Activated CD8-positive, alpha-beta memory T cell treated with anti-CD3 and anti-CD28 coated beads, Interleukin-2, amount 50 U/mL, for 24 hours (primary cell): ENCODE results near the gene ILKAP.

Source experiments
- DNase-seq: peaks from one replicate; pipeline ENCODE4 v3.0.0-alpha.2; 2020; ENCODE audit errors: extremely low read depth

The ILKAP gene

DNA sequence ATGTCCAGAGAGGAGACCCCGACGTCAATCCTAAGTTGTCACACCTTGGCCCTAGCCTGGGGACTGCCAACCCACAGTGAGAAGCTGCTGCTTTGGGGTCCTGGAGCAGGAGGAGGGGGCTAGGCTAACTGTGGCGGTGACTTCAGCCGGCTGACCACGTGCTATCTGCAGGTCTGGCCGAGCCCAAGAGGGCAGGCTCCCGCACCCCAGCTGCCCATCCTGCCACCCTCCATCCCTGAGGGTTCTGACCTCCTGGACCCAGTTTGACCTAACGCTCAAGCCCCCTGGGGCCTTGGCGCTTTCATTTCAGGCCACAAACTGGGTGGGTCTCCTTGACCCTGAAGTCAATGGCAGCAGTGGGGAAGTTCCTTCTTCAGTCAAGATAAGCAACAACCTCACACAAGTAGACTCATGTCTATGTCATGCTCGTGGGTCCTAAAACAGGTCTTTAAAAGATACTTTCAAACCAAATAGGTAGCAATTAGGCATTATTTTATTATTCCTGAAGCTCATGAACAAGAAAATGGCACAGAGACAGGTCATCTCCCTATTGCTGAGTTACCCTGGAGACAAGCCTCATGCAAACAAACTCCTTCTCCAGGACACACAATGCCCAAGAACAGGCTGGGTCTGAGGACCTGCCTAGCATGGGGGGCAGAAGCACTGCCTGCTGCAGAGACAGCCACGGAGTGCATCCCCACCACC, 34.1 kb upstream of the ILKAP start:
- no peak for DNase-seq

DNA sequence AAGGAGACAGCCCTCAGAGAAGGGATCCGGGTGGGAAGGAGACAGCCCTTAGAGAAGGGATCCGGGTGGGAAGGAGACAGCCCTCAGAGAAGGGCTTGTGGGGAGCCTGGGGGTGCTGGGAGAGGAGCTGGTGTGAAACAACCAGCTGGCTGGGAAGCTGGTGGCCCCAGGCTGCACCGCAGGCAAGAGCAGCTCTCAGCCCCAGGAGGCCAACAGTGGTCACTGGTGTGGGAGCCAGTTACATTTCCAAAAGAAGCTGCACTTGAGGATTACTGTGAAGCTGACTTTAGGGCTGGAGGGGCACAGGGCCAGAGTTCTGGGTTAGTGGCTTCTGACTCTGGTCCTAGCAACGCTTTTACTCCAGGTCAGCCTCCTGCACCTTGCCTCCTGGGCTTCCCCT, 33.1 kb upstream of the ILKAP start:
- DNase-seq: no peak

DNA sequence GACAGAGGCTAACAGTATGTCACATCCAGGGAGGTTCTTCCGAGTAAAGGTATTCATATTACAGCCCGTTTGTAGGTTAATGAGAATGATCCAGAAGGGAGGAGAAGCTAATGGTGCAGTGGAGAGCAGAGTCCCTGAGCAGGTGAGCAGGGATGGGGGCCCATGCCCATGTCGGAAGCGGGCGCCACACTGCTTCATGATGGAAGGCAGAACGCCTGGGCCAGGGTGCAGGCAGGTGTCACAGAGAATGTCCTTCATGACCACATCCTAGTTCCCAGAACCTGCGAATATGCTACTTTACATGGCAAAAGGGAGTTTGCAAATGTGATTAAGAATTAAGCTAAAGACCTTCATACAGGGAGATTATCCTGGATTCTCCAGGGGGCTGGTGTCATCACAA, 32.4 kb upstream of the ILKAP start:
- no peak for DNase-seq

DNA sequence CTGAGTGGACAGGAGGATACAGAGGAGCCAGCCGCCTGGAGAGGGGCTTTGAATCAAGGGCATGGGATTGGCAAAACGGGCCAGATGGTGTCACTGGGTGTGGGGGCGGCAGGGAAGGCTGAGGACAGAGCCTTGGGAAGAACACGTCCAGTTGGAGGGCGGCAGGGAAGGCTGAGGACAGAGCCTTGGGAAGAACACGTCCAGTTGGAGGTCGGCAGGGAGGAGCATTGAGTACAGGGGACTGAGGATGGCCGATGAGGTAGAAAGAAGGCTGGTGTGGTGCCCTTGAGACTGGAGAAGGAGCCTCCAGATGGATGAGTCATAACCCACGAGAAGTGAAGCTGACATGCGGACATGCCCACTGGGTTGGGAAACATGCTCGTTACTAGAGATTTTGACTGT, 31.8 kb upstream of the ILKAP start:
- no peak for DNase-seq

DNA sequence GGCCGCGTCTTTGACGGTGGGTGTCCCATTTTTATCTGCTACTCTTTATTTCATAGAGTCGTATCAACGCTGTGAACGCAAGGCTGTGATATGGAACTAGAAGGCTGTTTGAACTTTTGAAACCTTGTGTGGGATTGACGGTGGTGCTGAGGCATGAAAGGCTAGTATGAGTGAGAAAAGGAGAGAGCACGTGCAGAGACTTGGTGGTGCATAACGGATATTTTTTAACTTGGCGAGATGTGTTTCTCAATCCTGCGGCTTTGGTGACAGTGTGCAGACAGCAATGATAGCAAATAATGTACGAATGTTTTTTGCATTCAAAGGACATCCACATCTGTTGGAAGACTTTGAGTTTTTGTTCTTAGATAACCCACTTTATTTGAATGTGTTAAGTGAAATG, 30.1 kb upstream of the ILKAP start:
- no peak for DNase-seq

DNA sequence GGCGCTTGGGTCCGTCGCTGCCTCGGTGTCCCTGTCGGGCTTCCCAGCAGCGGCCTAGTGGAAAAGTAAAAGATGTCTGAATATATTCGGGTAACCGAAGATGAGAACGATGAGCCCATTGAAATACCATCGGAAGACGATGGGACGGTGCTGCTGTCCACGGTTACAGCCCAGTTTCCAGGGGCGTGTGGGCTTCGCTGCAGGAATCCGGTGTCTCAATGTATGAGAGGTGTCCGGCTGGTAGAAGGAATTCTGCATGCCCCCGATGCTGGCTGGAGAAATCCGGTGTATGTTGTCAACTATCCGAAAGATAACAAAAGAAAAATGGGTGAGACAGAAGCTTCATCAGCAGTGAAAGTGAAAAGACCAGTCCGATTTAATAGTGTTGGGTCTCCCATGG, 28.3 kb upstream of the ILKAP start:
- no peak for DNase-seq

DNA sequence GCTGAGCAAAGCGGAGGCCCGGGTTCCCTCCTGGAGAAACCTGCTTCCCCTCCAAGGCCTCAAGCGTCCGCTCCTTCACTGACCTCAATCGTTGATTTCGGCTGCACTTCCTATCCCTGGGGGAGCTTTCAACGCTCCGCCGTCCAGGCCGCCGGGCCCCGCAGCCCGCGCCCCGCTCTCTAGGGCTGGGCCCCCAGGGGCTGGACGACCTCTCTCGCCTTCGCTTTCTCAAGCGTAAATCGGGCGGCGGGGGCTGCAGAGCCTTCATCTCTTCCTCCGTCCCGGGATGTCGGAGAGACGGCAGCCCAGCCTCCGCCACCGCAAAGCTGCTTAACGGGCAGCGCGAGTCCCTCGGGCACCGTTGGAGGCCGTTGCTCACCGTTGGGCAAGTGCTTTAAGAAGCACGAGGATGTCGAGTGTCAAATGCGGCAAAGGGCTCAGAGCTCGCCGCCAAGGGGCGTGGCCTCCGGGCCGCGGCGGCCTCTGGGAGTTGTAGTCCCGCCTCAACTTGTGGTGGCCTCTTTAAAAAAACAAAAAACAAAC, 27.8 kb upstream of the ILKAP start:
- peak; percentile 47 for DNase-seq

DNA sequence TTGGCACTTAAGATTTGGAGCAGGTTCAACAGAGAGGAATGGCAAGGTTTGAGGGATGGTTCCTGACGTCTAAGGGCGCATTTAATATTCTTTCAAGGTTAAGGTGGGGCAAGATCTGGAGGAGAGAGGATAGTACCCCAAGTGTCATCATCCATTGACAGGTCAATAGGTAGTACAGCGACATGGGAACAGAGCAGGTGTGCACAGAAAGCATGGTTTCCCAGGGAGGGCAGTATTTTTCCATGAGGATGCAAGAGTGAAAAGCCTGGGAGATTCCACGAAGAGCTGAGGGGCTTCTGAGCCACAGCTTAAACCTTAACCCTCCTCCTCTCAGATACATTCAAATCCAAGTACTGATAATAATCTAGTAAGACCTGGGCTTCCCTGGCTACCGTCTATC, 27.2 kb upstream of the ILKAP start:
- DNase-seq: no peak

DNA sequence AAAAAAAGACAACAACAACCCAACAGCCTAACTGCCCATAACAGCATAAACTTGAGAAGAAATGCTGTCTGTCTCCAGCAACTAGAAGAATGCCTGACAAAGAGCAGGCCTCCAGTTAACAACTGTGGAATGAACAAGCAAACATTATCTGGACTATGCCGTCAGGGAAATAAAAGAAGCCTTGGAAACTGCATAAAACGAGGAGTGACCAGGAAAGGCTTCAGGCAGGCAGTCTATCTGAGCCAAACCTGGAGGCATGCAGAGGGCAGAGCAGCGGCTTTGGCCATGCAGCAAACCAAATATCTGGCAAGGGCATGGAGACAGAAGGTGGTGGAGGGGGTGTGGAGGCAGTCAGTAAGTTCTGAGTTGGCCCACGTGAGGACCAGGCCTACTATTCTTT, 25.2 kb upstream of the ILKAP start:
- no peak for DNase-seq

DNA sequence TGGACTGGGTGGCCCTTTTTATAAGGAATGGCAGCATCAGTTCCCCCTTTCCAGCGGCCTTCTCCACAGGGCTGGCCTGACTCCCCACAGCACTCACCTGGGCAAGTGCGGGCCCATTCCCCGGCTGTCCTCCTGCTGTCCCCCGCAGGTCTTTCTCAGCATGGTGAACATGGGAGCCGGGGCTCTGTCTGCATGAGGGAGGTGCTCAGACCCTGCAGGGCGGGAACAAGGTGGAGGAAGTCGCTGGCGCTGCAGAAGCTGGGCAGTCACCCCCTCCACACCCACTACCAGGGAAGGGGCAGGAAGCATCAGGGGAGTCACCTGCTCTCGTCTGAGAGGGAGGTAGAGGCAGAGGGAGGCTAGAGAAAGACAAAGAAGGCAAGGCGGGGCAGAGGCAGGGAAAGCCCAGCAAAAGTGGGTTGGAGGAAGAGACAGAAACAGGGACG, 24.1 kb upstream of the ILKAP start:
- no peak for DNase-seq

DNA sequence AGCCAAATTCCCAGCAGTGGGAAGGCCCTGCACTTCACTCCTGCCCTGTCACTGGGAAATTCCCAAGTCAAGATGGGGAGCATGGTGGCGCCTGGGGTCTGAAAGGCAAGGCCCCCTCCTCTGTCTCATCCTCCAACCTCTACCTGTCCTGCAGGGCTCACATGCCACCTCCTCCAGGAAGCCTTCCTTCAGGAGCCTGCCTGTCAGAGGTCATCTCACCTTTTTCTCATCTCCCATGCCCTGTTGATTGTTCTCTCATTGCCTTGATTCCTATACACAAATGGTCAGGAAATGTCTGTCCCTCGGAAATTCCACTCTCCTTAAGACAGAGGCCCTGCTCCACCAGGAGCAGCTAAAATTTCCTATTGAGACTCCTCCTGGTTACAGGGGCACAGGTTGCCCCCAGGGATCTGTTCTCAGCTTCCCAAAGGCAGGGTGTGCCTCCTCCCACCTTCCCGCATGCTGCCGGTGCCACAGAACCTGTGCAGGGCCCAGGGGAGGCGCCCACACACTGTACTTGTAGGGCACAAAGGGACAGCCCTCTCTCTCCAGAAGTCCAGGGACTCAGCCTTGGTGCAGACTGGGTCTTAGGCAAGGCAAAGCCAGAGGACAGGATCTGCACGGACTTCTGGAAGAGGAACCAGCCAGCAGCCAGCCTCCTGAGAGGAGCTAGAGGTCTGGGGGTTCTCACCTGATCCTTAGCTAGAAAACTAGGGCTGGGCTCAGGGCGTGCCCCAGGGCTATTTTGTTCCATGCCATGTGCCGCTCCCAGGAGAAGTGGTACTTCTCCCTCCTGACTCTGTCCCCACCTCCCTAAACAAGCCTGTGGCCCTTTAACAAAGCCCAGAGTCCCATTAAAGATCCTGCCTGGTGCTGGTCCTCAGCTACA, 23.4 kb upstream of the ILKAP start:
- DNase-seq: no peak

DNA sequence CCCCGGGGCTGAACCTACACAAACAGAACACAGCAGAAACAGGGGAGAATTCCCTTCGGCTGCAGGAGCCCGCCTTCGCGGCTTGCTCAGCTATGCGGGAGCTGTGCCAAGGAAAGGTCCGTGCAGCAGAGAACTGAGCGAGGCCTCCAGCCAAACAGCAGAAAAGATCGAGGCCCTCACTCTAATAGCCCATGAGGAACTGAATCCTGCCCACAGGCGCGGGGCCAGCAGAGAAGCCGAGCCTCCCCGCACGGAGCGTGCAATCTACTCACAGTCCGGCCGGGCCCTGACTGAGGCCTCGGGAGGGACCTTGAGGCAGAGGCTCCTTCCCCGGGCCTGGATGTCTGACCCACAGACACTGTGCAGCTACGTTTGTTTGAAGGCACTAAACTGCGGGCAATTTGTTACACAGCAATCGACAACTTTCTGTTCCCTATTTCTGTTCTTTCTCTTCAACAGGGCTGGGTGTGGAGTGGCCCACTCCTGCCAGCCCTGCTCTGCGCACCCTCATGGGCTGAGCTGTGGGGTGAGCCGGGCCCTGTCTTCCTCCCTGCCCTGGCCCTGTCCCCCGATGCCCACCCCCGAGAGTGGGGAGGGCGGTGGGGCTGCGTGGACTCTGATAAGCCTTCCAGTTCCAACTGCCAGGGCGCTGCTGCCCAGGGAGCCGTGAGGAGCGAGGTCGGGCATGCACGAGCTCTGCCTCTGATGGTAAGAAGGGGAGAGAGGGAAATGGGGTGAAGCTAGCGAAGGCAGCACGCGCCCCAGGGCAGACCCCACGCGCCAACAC, 22.6 kb upstream of the ILKAP start:
- no peak for DNase-seq

DNA sequence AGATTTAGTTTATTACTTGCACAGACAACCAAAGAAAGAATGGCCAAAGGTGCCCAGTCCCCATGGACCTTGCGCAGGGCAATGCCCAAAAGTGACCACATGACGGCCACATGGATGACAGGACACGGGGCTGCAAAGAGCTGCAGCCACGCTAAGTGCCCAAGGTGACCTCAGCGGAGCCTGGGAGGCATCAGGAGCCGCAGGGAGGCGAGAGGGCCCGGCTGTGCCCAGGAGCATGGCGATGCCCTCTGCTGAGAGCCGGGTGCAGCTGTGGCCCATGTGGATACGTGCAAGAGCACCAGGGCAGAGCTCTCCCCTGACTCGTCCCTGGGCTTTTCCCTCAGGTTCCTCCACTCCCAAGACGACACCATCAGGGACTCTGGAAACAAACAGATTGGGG, 21.6 kb upstream of the ILKAP start:
- no peak for DNase-seq

DNA sequence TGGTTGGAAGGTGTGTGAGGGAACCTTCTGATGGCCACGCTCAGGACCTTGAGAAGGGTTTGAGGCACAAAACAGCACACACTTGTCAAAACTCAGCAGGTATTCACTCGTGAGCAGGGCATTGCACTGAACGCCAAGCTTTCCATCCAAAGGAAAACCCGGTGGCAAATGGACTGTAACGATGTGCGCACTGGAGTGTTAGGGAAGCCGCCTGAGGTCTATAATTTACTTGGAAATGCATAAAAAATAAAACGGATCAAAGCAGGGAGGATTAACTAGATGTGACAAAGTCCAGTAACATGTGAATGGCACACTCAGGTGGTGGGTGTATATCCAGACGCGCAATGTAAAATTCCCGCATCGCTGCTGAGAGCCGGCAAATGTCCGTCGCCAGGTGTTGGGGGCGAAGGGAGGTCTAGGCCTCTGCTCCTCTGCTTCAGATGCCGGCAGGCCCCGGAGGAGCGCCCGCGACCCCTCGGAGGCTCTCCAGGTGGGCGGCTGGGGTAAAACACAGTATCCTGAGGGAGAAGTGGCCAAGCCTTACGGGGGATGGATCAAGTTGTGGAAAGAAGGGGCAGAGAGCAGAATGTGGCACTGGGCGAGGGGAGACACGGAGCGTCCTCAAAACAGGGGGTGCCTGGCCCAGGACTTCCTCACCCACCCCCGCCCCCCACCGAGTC, 21.0 kb upstream of the ILKAP start:
- DNase-seq: no peak

DNA sequence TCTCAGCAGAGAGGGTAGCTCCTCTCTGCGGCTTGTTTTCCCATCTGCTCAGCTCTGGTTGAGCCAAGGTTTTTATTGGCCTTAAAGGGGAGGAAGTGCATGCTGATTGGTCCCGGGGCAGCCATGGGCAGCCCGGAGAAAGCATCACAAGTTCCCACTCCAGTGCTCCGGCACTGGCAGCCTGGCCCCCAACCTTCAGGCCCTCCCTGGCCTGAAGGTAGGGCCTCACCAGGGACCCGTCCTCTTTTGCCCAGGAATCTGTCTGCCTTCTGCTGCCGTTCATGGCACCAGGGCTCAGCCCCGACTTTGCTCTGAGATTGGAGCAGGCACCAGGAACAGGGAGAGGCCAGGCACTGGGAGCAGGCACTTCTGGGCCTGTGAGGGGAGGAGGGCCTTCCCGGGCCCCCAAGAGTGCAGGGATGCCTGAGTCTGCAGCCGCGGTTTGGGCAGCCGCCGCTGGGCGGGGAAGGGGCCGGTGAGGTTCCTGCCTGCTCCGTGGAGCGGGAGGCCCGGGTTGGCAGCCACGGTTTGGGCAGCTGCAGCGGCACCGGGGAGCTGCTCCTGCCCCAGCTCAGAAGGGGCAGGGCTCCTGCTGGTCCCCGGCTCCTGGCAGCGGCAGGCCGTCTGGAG, 17.5 kb upstream of the ILKAP start:
- DNase-seq: no peak

DNA sequence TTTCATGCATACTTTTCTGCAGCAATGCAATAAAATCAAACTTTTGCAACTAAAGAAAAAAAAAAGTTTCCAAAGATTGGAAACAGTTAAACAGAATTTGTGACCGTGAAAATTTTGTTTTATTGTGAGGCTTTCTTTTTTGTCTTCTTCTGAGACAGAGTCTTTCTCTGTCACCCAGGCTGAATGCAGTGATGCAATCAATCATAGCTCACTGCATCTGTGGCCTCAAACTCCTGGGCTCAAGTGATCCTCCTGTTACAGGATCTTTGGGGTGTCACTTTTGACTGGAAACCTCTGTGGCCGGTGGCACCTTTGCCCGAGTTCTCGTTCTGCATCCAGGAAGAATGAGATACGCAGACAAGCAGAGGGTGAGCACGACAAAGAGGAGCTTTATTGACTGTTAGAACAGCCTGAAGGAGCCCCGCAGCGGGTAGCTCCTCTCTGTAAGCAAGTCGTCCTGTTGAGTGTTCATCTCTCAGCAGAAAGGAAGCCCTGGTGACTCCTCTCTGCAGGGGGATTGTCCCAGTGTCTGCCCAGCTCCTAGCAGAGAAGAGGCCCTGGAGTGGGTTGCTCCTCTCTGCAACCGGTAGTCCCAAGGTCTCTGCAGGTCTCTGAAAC, 16.9 kb upstream of the ILKAP start:
- no peak for DNase-seq

DNA sequence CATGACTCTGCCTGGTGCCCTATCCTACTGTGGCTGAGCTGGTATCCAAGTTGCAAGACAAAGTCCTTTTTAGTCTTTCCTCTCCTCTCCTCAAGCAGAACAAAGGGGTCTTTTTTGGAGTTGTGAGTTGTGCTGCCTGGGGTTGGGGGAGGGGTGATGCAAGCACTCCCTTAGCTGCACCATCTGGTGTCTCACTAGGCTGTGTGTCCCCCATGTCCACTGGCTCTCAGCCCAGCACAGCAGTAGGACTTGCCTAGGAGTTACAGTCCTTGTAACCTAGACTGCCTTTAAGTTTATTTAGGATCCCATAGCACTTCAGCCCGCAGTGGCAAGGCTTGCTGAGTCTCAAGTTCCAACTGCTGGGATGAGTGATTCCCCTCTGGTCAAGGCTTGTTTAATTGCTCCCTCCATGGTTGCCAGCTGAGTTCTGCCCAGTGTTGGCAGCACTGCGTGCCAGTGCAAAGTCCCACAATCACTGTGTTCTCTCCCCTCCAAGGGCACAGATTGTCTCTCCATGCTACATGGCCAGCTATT, 13.2 kb upstream of the ILKAP start:
- no peak for DNase-seq

DNA sequence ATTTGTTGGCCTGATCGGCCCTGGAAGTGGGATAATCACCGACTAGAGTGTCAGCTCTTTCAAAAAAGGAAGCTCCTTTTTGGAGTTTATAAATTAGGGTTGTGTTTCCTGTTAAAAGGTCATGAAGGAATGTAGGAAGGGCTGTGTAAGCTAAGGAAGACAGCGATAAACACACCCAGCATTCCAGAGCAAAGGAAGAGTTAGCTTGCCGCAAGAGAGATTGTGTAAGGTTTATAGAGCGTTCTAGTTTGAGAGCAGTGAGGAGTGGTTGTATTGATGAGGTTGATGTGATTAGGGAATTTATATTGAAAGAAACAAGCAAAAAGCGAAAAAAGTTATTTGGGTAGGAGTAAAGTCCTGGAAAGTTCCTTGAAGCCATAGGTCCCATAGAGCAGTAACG, 3.5 kb upstream of the ILKAP start:
- no peak for DNase-seq

DNA sequence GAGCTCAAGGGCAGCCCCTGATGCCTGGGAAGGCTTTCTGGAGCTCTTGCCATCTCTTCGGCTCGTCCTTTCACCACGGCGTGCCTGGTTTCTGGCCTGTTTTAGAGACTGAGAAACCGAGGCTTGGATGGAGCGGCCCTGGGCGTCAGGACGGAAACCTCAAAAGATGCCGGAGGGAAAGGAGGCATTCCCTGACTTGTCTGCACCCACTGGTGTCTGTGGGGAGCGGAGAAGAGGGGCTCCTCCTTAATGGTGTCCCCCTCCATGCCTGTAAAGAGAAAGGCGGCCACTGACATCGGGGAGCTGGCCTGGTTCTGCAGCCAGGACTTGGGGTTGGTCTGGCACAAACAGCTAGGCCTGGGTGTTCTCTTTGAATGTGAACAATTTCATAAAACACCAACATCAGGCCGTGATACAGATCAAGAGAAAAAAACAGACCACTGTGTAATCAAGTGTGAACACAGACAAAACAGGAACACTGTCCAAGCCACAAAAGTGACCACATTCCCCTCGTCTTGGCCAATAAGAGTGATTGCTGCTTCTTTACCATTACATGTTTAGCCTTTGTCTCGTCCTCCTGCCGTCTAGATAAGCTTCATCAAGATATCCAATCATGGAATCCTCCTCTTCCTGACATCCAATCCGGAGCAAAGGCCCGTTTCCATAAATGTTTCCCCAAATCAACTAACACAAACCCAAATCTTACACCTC, 633 bp upstream of the ILKAP start:
- DNase-seq: no peak
